ENCODE measurements around the gene HMG20B.

HMG20B gene

GRCh38 chr19:3608079-3608641 is 35.4 kb downstream of the HMG20B start:
- no peak for DNase-seq

- DNase-seq, result no peak
These were observed 36.1 kb downstream of the HMG20B start for GRCh38 chr19:3608750-3609322.

GRCh38 chr19:3609779-3610719 is 37.3 kb downstream of the HMG20B start:
- no peak for DNase-seq

- DNase-seq, result no peak
These were observed 38.3 kb downstream of the HMG20B start for GRCh38 chr19:3610745-3611717.

- DNase-seq, result no peak
These were observed 39.1 kb downstream of the HMG20B start for GRCh38 chr19:3611841-3612240.

- no peak for DNase-seq
These were observed 39.6 kb downstream of the HMG20B start for GRCh38 chr19:3612330-3612729.

GRCh38 chr19:3612901-3613741 is 40.4 kb downstream of the HMG20B start:
- no peak for DNase-seq

- DNase-seq, result no peak
These were observed 41.3 kb downstream of the HMG20B start for GRCh38 chr19:3613818-3614661.

GRCh38 chr19:3614858-3615505 is 42.2 kb downstream of the HMG20B start:
- DNase-seq, result no peak

GRCh38 chr19:3615524-3616135 is 42.9 kb downstream of the HMG20B start:
- no peak for DNase-seq

- no peak for DNase-seq
These were observed 44.7 kb downstream of the HMG20B start for GRCh38 chr19:3617463-3617862.

- DNase-seq, result no peak
These were observed 45.5 kb downstream of the HMG20B start for GRCh38 chr19:3618144-3618810.

GRCh38 chr19:3618811-3619630 is 46.3 kb downstream of the HMG20B start:
- DNase-seq, result no peak

GRCh38 chr19:3619631-3620012 is 46.9 kb downstream of the HMG20B start:
- no peak for DNase-seq

GRCh38 chr19:3620145-3620816 is 47.5 kb downstream of the HMG20B start:
- no peak for DNase-seq

- no peak for DNase-seq
These were observed 48.2 kb downstream of the HMG20B start for GRCh38 chr19:3620817-3621547.

GRCh38 chr19:3621689-3622088 is 48.9 kb downstream of the HMG20B start:
- no peak for DNase-seq
